Lower leg skin (tissue), 3 donors: Measurements from ENCODE around the gene TMC2.

Experiments
- POLR2A ChIP-seq, 2 donors: fragments of 450-650 bp; IDR thresholded peaks; one replicate each; pipeline ENCODE4 v1.6.1; 2016 to 2017; ENCODE audit warnings: antibody characterized with exemption in 2 of 2, mild to moderate bottlenecking in 1 of 2, moderate library complexity in 1 of 2
- TF ChIP-seq, protein P1 (sequence below), 3 donors: fragments of 450-650 bp; IDR thresholded peaks; one replicate each; pipeline ENCODE4 v1.5.1; 2016; ENCODE audit warnings: antibody characterized with exemption in 3 of 3, mild to moderate bottlenecking in 3 of 3, moderate library complexity in 2 of 3

DNA sequence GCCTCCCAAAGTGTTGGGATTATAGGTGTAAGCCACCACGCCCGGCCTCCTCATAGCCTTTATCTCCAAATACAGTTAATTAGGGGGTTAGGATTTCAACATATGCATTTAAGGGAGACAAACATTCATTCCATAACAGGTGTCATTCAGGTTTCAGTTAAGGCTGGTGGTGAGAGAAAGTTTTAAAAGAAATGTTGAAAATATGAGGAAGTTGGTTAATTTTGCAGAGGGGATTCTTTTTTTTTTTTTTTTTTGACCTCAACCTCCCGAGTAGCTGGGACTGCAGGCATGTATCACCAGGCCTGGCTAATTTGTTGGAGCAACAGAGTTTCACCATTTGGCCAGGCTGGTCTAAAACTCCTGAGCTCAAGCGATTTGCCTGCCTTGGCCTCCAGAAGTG is 143.7 kb downstream of the TMC2 start:
- TF ChIP-seq POLR2A (IDR thresholded peaks at IDR 0.05): no peak
- TF ChIP-seq, protein P1, sequence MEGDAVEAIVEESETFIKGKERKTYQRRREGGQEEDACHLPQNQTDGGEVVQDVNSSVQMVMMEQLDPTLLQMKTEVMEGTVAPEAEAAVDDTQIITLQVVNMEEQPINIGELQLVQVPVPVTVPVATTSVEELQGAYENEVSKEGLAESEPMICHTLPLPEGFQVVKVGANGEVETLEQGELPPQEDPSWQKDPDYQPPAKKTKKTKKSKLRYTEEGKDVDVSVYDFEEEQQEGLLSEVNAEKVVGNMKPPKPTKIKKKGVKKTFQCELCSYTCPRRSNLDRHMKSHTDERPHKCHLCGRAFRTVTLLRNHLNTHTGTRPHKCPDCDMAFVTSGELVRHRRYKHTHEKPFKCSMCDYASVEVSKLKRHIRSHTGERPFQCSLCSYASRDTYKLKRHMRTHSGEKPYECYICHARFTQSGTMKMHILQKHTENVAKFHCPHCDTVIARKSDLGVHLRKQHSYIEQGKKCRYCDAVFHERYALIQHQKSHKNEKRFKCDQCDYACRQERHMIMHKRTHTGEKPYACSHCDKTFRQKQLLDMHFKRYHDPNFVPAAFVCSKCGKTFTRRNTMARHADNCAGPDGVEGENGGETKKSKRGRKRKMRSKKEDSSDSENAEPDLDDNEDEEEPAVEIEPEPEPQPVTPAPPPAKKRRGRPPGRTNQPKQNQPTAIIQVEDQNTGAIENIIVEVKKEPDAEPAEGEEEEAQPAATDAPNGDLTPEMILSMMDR (IDR thresholded peaks at IDR 0.05): no peak
